HG03521 (cell line): ENCODE data around the gene RNF175.
A peak's percentile ranks its signal among the peaks of the same experiment; 100 is the strongest.

Experiments
- ATAC-seq: cut with Tn5 transposase; IDR thresholded peaks from one replicate; pipeline ENCODE4 v1.9.1; 2021; ENCODE audit warnings: mild to moderate bottlenecking, moderate library complexity; ENCODE audit not compliant: unreplicated experiment

RNF175 gene

GRCh38 chr4:153750197-153750817 is 9.5 kb downstream of the RNF175 start:
- ATAC-seq, result peak; percentile 68

- no peak for ATAC-seq
Observed at GRCh38 chr4:153748378-153748777, 11.4 kb downstream of the RNF175 start.

- no peak for ATAC-seq
Observed at GRCh38 chr4:153747406-153747955, 12.3 kb downstream of the RNF175 start.

- ATAC-seq, result no peak
Observed at GRCh38 chr4:153745651-153746050, 14.2 kb downstream of the RNF175 start.

- no peak for ATAC-seq
Observed at GRCh38 chr4:153741541-153741940, 18.3 kb downstream of the RNF175 start.

- no peak for ATAC-seq
Observed at GRCh38 chr4:153735906-153736461, 23.8 kb downstream of the RNF175 start.

- no peak for ATAC-seq
Observed at GRCh38 chr4:153733751-153734448, 25.9 kb downstream of the RNF175 start.

- no peak for ATAC-seq
Observed at GRCh38 chr4:153731239-153731638, 28.6 kb downstream of the RNF175 start.

- no peak for ATAC-seq
Observed at GRCh38 chr4:153729895-153730294, 29.9 kb downstream of the RNF175 start.

- peak; percentile 69 for ATAC-seq
Observed at GRCh38 chr4:153728660-153729059, 31.2 kb downstream of the RNF175 start.

GRCh38 chr4:153728151-153728550 is 31.7 kb downstream of the RNF175 start:
- ATAC-seq, result no peak

GRCh38 chr4:153725831-153726154 is 34.0 kb downstream of the RNF175 start:
- ATAC-seq, result no peak

- ATAC-seq, result no peak
Observed at GRCh38 chr4:153725136-153725830, 34.5 kb downstream of the RNF175 start.

- no peak for ATAC-seq
Observed at GRCh38 chr4:153724606-153725005, 35.2 kb downstream of the RNF175 start.

- ATAC-seq, result no peak
Observed at GRCh38 chr4:153722036-153722435, 37.8 kb downstream of the RNF175 start.

- ATAC-seq, result no peak
Observed at GRCh38 chr4:153713866-153714646, 45.8 kb downstream of the RNF175 start.

GRCh38 chr4:153710681-153711080 is 49.1 kb downstream of the RNF175 start:
- no peak for ATAC-seq

GRCh38 chr4:153706519-153706918 is 53.3 kb downstream of the RNF175 start:
- no peak for ATAC-seq

- no peak for ATAC-seq
Observed at GRCh38 chr4:153705743-153706468, 53.9 kb downstream of the RNF175 start.

GRCh38 chr4:153704522-153704921 is 55.3 kb downstream of the RNF175 start:
- ATAC-seq, result no peak
